Lower leg skin (tissue), 4 donors: ENCODE results near the gene TEX51. TPM values are rescaled to one million over a fixed set of nuclear protein-coding genes. Genes with fewer than 3 reads are reported as not detected.

ENCODE experiments used
- DNase-seq, 2 donors: peaks; one replicate each; pipeline ENCODE4 v3.0.0-alpha.2; 2019; ENCODE audit warnings: low spot score in 2 of 2
- H3K4me3 ChIP-seq: fragments of 200-600 bp; sonication (generic); 2 replicates; pipeline ENCODE4 v1.5.1; 2017; ENCODE audit warnings: mild to moderate bottlenecking, low read depth; ENCODE audit not compliant: poor library complexity, severe bottlenecking
- CTCF ChIP-seq, 3 donors: fragments of 450-650 bp; IDR thresholded peaks; one replicate each; pipeline ENCODE4 v1.5.1; 2016; ENCODE audit warnings: antibody characterized with exemption in 3 of 3, mild to moderate bottlenecking in 3 of 3, moderate library complexity in 2 of 3
- POLR2A ChIP-seq, 2 donors: fragments of 450-650 bp; IDR thresholded peaks; one replicate each; pipeline ENCODE4 v1.6.1; 2016 to 2017; ENCODE audit warnings: antibody characterized with exemption in 2 of 2, mild to moderate bottlenecking in 1 of 2, moderate library complexity in 1 of 2
- WGBS, 2 donors: methylation state at CpG; one replicate each; pipeline ENCODE4 v1.1.5; 2018; 5-methylcytosine and 5-hydroxymethylcytosine counted together
- intact Hi-C: fragments of 100-400 bp; cut with DNase I; formaldehyde crosslinking; loops from one replicate; pipeline ENCODE4 v1.15.0; 2023; ENCODE audit warnings: low total_unique reads
- total RNA-seq, 4 donors: library from RNA; depleted of rRNA; stranded (reverse); fragments of >200 nt; gene quantifications; one replicate each; pipeline ENCODE4 v1.1.0, GENCODE V29; 2016

The TEX51 gene
- total RNA-seq, 4 donors from 2014 or later: not detected

- intact Hi-C loops: no loop called here
- 77 to 80% methylated on average over 9 of the region's 9 CpGs for WGBS, 2 donors
- no peak for TF ChIP-seq POLR2A (IDR thresholded peaks at IDR 0.05)
- no peak for TF ChIP-seq CTCF (IDR thresholded peaks at IDR 0.05)
- peak in 1 of 2 donors; percentile 62 for DNase-seq
- no peak overlapping the region for H3K4me3 ChIP-seq
These were observed 2.1 kb downstream of the TEX51 start for GRCh38 chr2:126900646-126901319.

GRCh38 chr2:126901459-126901858 lies 2.8 kb downstream of the TEX51 start:
- DNase-seq: peak in 1 of 2 donors; percentile 52
- intact Hi-C loops: no loop called here
- no peak overlapping the region for H3K4me3 ChIP-seq
- 88 to 100% methylated on average over 2 of the region's 2 CpGs for WGBS, 2 donors
- TF ChIP-seq CTCF (IDR thresholded peaks at IDR 0.05) (no peak), POLR2A (IDR thresholded peaks at IDR 0.05) (no peak)

- peak in 1 of 2 donors; percentile 52 for DNase-seq
- TF ChIP-seq POLR2A (IDR thresholded peaks at IDR 0.05) (no peak), CTCF (IDR thresholded peaks at IDR 0.05) (no peak)
- WGBS, 2 donors: 67 to 68% methylated on average over 6 to 7 of the region's 7 CpGs
- H3K4me3 ChIP-seq: no peak overlapping the region
- intact Hi-C loops: no loop called here
These were observed 3.6 kb downstream of the TEX51 start for GRCh38 chr2:126902152-126902835.

- DNase-seq: peak in 1 of 2 donors; percentile 57
- no peak overlapping the region for H3K4me3 ChIP-seq
- 82 to 87% methylated on average over 6 of the region's 6 CpGs for WGBS, 2 donors
- TF ChIP-seq CTCF (IDR thresholded peaks at IDR 0.05) (no peak), POLR2A (IDR thresholded peaks at IDR 0.05) (no peak)
- intact Hi-C loops: no loop called here
These were observed 4.2 kb downstream of the TEX51 start for GRCh38 chr2:126902859-126903258.

GRCh38 chr2:126905991-126906390 lies 7.3 kb downstream of the TEX51 start:
- DNase-seq: peak in 1 of 2 donors; percentile 17
- intact Hi-C loops: no loop called here
- WGBS, 2 donors: 68 to 75% methylated on average over 5 of the region's 5 CpGs
- no peak overlapping the region for H3K4me3 ChIP-seq
- no peak for TF ChIP-seq CTCF (IDR thresholded peaks at IDR 0.05)
- no peak for TF ChIP-seq POLR2A (IDR thresholded peaks at IDR 0.05)
